HEK293 (cell line): ENCODE results near the gene RIN3.

Experiments
- CTCF ChIA-PET: fragments of 350-600 bp; formaldehyde crosslinking; extraction: SDS; loops from one replicate; lab custom pipeline; 2021; ENCODE audit warnings: antibody characterized with exemption; lab: Yijun Ruan, JAX
- POLR2A ChIA-PET: fragments of 300-600 bp; formaldehyde crosslinking; extraction: SDS; loops from one replicate; lab custom pipeline; 2020; ENCODE audit warnings: antibody characterized with exemption, inconsistent platforms; lab: Yijun Ruan, JAX
- H3K27ac ChIP-seq: fragments of 200-500 bp; sonication (Bioruptor generic); 2 replicates; pipeline ENCODE4 v1.5.1; 2014; ENCODE audit warnings: low read depth, low read length, control low read depth, inconsistent platforms; ENCODE audit errors: extremely low read depth
- H3K36me3 ChIP-seq, 2 experiments: fragments of 200-500 bp in 1 of 2; sonication (Bioruptor generic) in 1 of 2; 1 replicate in 1 of 2; 2 replicates in 1 of 2; pipeline ENCODE4 v1.5.1; 2014 to 2017; ENCODE audit warnings: inconsistent platforms in 2 of 2, low read length in 2 of 2; ENCODE audit not compliant: control insufficient read depth in 2 of 2, insufficient read depth in 1 of 2
- H3K4me1 ChIP-seq: fragments of 200-500 bp; sonication (Bioruptor generic); 2 replicates; pipeline ENCODE4 v1.5.1; 2014; ENCODE audit warnings: mild to moderate bottlenecking, low read length, inconsistent platforms; ENCODE audit not compliant: control insufficient read depth, insufficient read depth
- H3K4me3 ChIP-seq: 2 replicates; pipeline ENCODE4 v1.5.1; 2011; ENCODE audit warnings: low read depth, mild to moderate bottlenecking, control low read depth, low read length, moderate library complexity
- H3K9me3 ChIP-seq: fragments of 200-500 bp; sonication (Bioruptor generic); 2 replicates; pipeline ENCODE4 v1.5.1; 2014; ENCODE audit warnings: low read depth, low read length, inconsistent platforms; ENCODE audit not compliant: control insufficient read depth, insufficient read depth
- EGR2 ChIP-seq: fragments of 450-650 bp; formaldehyde crosslinking; IDR thresholded peaks from 2 replicates; pipeline ENCODE4 v1.5.1; 2016; ENCODE audit warnings: low read depth, missing biosample characterization, missing genetic modification characterization
- RBAK ChIP-seq: fragments of 450-650 bp; formaldehyde crosslinking; IDR thresholded peaks from 2 replicates; pipeline ENCODE4 v1.5.1; 2016; ENCODE audit warnings: missing biosample characterization, missing genetic modification characterization
- SCRT2 ChIP-seq: fragments of 450-650 bp; formaldehyde crosslinking; IDR thresholded peaks from 2 replicates; pipeline ENCODE4 v1.5.1; 2016; ENCODE audit warnings: missing biosample characterization, missing genetic modification characterization
- TCF7L2 ChIP-seq: IDR thresholded peaks from 2 replicates; pipeline ENCODE4 v1.6.1; 2011; ENCODE audit warnings: low read depth, mild to moderate bottlenecking, inconsistent platforms, low read length, moderate library complexity, borderline replicate concordance
- ZBTB7A ChIP-seq: fragments of 450-650 bp; formaldehyde crosslinking; IDR thresholded peaks from 2 replicates; pipeline ENCODE4 v1.5.1; 2016; ENCODE audit warnings: low read depth, missing biosample characterization, missing genetic modification characterization
- ZEB2 ChIP-seq: fragments of 450-650 bp; formaldehyde crosslinking; IDR thresholded peaks from 2 replicates; pipeline ENCODE4 v1.5.1; 2016; ENCODE audit warnings: missing biosample characterization, missing genetic modification characterization
- ZFP3 ChIP-seq: fragments of 450-650 bp; formaldehyde crosslinking; IDR thresholded peaks from 2 replicates; pipeline ENCODE4 v1.5.1; 2016; ENCODE audit warnings: low read depth, missing biosample characterization, missing genetic modification characterization
- ZNF221 ChIP-seq: fragments of 450-650 bp; formaldehyde crosslinking; IDR thresholded peaks from 2 replicates; pipeline ENCODE4 v1.5.1; 2017; ENCODE audit warnings: missing biosample characterization, missing genetic modification characterization, borderline replicate concordance
- ZNF223 ChIP-seq: fragments of 450-650 bp; formaldehyde crosslinking; IDR thresholded peaks from 2 replicates; pipeline ENCODE4 v1.5.1; 2016; ENCODE audit warnings: missing biosample characterization, missing genetic modification characterization
- ZNF239 ChIP-seq: fragments of 450-650 bp; formaldehyde crosslinking; IDR thresholded peaks from 2 replicates; pipeline ENCODE4 v1.5.1; 2016; ENCODE audit warnings: missing biosample characterization, missing genetic modification characterization
- ZNF549 ChIP-seq: fragments of 450-650 bp; IDR thresholded peaks from 2 replicates; pipeline ENCODE4 v1.5.1; 2018; ENCODE audit warnings: missing biosample characterization, missing genetic modification characterization, mild to moderate bottlenecking, inconsistent platforms, moderate library complexity
- ZNF670 ChIP-seq: fragments of 450-650 bp; formaldehyde crosslinking; IDR thresholded peaks from 2 replicates; pipeline ENCODE4 v1.5.1; 2016; ENCODE audit warnings: missing biosample characterization, missing genetic modification characterization, low read depth
- ZNF776 ChIP-seq: fragments of 450-650 bp; formaldehyde crosslinking; IDR thresholded peaks from 2 replicates; pipeline ENCODE4 v1.5.0; 2017; ENCODE audit warnings: missing biosample characterization, missing genetic modification characterization, borderline replicate concordance
- TF ChIP-seq, protein P1 (sequence below): fragments of 450-650 bp; formaldehyde crosslinking; IDR thresholded peaks from 2 replicates; pipeline ENCODE4 v1.5.1; 2016; ENCODE audit warnings: missing biosample characterization, missing genetic modification characterization
- TF ChIP-seq, protein P2 (sequence below): fragments of 450-650 bp; formaldehyde crosslinking; IDR thresholded peaks from 2 replicates; pipeline ENCODE4 v1.5.1; 2016; ENCODE audit warnings: missing biosample characterization, missing genetic modification characterization
- TF ChIP-seq, protein P3 (sequence below): fragments of 450-650 bp; IDR thresholded peaks from 2 replicates; pipeline ENCODE4 v1.5.1; 2018; ENCODE audit warnings: missing biosample characterization, missing genetic modification characterization
- TF ChIP-seq, protein P4 (sequence below): fragments of 450-650 bp; IDR thresholded peaks from 2 replicates; pipeline ENCODE4 v1.5.1; 2018; ENCODE audit warnings: missing biosample characterization, mild to moderate bottlenecking, missing genetic modification characterization
- TF ChIP-seq, protein P5 (sequence below): fragments of 450-650 bp; formaldehyde crosslinking; IDR thresholded peaks from 2 replicates; pipeline ENCODE4 v1.5.1; 2017; ENCODE audit warnings: missing biosample characterization, missing genetic modification characterization
- TF ChIP-seq, protein P6 (sequence below): fragments of 450-650 bp; formaldehyde crosslinking; IDR thresholded peaks from 2 replicates; pipeline ENCODE4 v1.5.1; 2016; ENCODE audit warnings: missing biosample characterization, missing genetic modification characterization

The RIN3 gene

DNA sequence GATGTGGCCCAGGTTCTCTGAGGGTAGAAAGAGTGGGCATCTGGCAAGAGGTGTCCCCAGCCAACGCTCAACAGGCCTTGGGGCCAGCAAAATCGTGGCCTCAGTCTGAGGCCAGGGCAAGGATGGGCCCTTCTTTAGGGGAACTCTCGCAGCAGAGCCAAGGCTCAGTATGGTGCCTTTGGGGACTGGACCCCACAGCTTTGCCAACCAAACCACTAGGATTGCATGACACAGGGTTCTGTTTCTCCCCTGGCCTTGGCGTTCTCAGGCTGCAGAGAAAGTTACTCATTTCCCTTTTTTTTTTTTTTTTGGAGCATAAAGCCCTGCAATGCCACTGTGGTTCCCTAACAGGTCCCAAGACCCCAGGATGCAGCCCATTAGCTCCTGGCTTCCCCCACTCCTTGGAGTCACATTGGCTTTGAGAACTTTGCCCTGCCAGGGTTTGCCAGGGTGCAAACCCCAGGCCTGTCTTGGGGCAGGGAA lies 134.3 kb downstream of the RIN3 start (continued):
- no peak for TF ChIP-seq ZNF239 (tag by site-specific recombination)

DNA sequence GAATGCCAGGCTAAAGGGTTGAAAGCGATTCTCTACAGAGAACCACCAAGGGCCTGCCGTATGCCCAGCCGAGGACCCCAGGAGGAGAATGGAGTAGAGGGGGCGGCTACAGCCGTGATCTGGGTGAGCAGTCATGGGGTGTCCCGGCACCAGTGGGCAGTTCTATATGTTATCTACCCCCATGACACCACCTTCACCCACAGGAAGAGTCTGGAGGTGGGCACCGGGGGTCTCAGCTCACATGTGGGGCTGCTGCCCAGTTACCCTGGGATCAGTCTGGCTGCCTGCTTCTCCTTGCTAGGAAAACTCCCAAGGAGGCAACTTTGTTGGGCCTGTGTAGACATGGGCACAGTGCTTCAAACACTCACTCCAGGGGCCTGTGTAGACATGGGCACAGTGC lies 135.5 kb downstream of the RIN3 start:
- POLR2A ChIA-PET, result no interaction called here
- H3K27ac ChIP-seq, result no peak overlapping the region

More for the DNA sequence above, 135.5 kb downstream of the RIN3 start:
- TF ChIP-seq EGR2, result no peak
- TF ChIP-seq, protein P1, sequence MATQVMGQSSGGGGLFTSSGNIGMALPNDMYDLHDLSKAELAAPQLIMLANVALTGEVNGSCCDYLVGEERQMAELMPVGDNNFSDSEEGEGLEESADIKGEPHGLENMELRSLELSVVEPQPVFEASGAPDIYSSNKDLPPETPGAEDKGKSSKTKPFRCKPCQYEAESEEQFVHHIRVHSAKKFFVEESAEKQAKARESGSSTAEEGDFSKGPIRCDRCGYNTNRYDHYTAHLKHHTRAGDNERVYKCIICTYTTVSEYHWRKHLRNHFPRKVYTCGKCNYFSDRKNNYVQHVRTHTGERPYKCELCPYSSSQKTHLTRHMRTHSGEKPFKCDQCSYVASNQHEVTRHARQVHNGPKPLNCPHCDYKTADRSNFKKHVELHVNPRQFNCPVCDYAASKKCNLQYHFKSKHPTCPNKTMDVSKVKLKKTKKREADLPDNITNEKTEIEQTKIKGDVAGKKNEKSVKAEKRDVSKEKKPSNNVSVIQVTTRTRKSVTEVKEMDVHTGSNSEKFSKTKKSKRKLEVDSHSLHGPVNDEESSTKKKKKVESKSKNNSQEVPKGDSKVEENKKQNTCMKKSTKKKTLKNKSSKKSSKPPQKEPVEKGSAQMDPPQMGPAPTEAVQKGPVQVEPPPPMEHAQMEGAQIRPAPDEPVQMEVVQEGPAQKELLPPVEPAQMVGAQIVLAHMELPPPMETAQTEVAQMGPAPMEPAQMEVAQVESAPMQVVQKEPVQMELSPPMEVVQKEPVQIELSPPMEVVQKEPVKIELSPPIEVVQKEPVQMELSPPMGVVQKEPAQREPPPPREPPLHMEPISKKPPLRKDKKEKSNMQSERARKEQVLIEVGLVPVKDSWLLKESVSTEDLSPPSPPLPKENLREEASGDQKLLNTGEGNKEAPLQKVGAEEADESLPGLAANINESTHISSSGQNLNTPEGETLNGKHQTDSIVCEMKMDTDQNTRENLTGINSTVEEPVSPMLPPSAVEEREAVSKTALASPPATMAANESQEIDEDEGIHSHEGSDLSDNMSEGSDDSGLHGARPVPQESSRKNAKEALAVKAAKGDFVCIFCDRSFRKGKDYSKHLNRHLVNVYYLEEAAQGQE, result no peak
- TF ChIP-seq, protein P2, sequence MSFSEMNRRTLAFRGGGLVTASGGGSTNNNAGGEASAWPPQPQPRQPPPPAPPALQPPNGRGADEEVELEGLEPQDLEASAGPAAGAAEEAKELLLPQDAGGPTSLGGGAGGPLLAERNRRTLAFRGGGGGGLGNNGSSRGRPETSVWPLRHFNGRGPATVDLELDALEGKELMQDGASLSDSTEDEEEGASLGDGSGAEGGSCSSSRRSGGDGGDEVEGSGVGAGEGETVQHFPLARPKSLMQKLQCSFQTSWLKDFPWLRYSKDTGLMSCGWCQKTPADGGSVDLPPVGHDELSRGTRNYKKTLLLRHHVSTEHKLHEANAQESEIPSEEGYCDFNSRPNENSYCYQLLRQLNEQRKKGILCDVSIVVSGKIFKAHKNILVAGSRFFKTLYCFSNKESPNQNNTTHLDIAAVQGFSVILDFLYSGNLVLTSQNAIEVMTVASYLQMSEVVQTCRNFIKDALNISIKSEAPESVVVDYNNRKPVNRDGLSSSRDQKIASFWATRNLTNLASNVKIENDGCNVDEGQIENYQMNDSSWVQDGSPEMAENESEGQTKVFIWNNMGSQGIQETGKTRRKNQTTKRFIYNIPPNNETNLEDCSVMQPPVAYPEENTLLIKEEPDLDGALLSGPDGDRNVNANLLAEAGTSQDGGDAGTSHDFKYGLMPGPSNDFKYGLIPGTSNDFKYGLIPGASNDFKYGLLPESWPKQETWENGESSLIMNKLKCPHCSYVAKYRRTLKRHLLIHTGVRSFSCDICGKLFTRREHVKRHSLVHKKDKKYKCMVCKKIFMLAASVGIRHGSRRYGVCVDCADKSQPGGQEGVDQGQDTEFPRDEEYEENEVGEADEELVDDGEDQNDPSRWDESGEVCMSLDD, result no peak
- TF ChIP-seq TCF7L2, result no peak
- no peak for TF ChIP-seq RBAK (tag by site-specific recombination)
- TF ChIP-seq ZNF776 (tag by site-specific recombination), result no peak
- TF ChIP-seq, protein P3, sequence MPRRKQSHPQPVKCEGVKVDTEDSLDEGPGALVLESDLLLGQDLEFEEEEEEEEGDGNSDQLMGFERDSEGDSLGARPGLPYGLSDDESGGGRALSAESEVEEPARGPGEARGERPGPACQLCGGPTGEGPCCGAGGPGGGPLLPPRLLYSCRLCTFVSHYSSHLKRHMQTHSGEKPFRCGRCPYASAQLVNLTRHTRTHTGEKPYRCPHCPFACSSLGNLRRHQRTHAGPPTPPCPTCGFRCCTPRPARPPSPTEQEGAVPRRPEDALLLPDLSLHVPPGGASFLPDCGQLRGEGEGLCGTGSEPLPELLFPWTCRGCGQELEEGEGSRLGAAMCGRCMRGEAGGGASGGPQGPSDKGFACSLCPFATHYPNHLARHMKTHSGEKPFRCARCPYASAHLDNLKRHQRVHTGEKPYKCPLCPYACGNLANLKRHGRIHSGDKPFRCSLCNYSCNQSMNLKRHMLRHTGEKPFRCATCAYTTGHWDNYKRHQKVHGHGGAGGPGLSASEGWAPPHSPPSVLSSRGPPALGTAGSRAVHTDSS (tag by site-specific recombination), result no peak
- TF ChIP-seq, protein P4, sequence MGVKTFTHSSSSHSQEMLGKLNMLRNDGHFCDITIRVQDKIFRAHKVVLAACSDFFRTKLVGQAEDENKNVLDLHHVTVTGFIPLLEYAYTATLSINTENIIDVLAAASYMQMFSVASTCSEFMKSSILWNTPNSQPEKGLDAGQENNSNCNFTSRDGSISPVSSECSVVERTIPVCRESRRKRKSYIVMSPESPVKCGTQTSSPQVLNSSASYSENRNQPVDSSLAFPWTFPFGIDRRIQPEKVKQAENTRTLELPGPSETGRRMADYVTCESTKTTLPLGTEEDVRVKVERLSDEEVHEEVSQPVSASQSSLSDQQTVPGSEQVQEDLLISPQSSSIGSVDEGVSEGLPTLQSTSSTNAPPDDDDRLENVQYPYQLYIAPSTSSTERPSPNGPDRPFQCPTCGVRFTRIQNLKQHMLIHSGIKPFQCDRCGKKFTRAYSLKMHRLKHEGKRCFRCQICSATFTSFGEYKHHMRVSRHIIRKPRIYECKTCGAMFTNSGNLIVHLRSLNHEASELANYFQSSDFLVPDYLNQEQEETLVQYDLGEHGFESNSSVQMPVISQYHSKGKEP, result no peak
- TF ChIP-seq, protein P5, sequence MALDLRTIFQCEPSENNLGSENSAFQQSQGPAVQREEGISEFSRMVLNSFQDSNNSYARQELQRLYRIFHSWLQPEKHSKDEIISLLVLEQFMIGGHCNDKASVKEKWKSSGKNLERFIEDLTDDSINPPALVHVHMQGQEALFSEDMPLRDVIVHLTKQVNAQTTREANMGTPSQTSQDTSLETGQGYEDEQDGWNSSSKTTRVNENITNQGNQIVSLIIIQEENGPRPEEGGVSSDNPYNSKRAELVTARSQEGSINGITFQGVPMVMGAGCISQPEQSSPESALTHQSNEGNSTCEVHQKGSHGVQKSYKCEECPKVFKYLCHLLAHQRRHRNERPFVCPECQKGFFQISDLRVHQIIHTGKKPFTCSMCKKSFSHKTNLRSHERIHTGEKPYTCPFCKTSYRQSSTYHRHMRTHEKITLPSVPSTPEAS, result no peak
- no peak for TF ChIP-seq ZNF549 (tag by site-specific recombination)
- TF ChIP-seq ZFP3 (tag by site-specific recombination), result no peak
- TF ChIP-seq, protein P6, sequence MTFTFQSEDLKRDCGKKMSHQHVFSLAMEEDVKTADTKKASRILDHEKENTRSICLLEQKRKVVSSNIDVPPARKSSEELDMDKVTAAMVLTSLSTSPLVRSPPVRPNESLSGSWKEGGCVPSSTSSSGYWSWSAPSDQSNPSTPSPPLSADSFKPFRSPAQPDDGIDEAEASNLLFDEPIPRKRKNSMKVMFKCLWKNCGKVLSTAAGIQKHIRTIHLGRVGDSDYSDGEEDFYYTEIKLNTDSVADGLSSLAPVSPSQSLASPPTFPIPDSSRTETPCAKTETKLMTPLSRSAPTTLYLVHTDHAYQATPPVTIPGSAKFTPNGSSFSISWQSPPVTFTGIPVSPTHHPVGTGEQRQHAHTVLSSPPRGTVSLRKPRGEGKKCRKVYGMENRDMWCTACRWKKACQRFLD, result no peak
- no peak for TF ChIP-seq ZNF223 (tag by site-specific recombination)
- no peak for TF ChIP-seq SCRT2
- no peak for TF ChIP-seq ZEB2
- no peak for TF ChIP-seq ZNF221 (tag by site-specific recombination)
- TF ChIP-seq ZNF670 (tag by site-specific recombination), result no peak
- TF ChIP-seq ZBTB7A, result no peak
- TF ChIP-seq, all 188 proteins: peak for 0
- Histone ChIP-seq H3K36me3 (no peaks in the 10 kb centered on the region), H3K4me3 (no peak overlapping the region), H3K4me1 (no peaks in the 10 kb centered on the region), H3K9me3 (no peaks in the 10 kb centered on the region)
- CTCF ChIA-PET, result interaction anchor here (0.7 kb wide), 1 partner anchor 109 kb away, joined by 3 read pairs; no protein-coding TSS in a partner anchor
